Right lung (tissue), 5 donors: ENCODE measurements around the gene PLEKHJ1. TPM values are rescaled to one million over a fixed set of nuclear protein-coding genes. Genes with fewer than 3 reads are reported as not detected.

ENCODE experiments used
- DNase-seq, 2 donors: peaks; one replicate each; pipeline ENCODE4 v3.0.0-alpha.2; 2013
- polyA plus RNA-seq, 5 donors: library from polyadenylated mRNA; unstranded; fragments of 120-200 nt; gene quantifications; one replicate each; pipeline versions ENCODE4 v1.2.1 to v1.2.3, GENCODE V29; 2013; ENCODE audit warnings: inconsistent platforms in 1 of 5, low replicate concordance in 1 of 5; ENCODE audit not compliant: insufficient read length in 5 of 5, insufficient read depth in 1 of 5

The PLEKHJ1 gene
- polyA plus RNA-seq, 5 donors: 39.5 to 76.7 (median 50.7) TPM

- no peak for DNase-seq
Measured at GRCh38 chr19:2251106-2252054, 15.3 kb upstream of the PLEKHJ1 start.

DNA sequence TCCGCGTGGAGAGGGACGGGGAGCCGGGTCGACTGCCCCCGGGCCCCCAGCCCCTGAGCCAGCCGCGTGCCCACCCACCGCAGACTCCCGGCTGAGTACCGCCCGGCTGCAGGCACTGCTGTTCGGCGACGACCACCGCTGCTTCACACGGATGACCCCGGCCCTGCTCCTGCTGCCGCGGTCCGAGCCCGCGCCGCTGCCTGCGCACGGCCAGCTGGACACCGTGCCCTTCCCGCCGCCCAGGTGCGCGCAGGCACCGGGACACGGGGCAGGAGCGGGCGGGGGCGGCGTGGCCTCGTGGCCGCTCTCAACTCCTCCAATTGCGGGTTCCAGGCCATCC lies 14.6 kb upstream of the PLEKHJ1 start:
- no peak for DNase-seq

DNA sequence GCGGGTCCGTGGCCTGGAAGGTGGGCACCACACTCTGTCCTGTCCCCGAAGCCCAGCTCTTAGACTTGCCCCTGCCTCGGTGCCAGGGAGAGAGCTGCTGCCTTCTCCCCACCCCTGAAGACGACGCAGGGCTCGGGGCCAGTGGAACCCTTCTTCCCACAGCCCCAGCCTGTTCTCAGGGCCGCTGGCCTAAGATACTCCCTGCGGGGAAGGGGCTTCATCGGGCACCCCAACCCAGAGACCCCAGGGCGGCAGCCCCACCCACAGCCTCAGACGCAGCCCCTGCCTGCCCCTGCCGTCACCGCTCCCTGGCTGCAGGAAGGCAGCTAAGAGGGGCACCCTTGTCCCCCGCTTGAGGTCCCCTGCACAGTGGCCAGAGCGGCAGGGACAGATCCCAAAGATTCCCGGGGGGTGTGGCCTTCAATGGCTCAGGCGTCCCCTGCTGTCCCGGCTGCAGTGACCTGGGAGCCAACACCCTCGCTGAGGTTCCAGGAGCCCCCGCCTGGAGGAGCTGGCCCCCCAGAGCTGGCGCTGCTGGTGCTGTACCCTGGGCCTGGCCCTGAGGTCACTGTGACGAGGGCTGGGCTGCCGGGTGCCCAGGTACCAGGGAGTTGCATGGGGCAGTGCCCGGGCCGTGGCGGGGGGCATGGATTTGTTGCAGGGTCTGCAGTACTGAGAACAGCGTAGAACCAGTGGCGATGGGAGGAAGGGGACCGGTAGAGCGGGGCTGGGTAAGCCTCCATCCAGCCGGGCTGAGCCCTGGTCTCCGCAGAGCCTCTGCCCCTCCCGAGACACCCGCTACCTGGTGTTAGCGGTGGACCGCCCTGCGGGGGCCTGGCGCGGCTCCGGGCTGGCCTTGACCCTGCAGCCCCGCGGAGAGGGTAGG lies 14.0 kb upstream of the PLEKHJ1 start:
- no peak for DNase-seq

DNA sequence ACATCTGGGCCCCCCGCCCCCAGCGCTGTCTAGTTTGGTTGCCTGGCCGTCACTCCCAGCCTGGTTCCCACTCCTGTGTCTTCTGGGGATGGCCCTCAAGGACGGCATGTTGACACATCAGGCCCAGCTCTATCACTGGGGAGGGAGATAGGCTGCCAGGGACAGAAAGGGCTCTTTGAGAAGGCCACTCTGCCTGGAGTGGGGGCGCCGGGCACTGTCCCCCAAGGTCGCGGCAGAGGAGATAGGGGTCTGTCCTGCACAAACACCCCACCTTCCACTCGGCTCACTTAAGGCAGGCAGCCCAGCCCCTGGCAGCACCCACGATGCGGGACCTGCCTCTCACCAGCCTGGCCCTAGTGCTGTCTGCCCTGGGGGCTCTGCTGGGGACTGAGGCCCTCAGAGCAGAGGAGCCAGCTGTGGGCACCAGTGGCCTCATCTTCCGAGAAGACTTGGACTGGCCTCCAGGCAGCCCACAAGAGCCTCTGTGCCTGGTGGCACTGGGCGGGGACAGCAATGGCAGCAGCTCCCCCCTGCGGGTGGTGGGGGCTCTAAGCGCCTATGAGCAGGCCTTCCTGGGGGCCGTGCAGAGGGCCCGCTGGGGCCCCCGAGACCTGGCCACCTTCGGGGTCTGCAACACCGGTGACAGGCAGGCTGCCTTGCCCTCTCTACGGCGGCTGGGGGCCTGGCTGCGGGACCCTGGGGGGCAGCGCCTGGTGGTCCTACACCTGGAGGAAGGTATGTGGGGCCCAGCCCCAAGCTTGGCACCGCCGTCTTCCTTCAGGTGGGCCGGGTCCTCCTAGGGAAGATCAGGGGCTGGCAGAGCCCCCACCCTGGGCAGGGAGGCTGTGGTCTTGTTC lies 13.1 kb upstream of the PLEKHJ1 start, which contains the start of gene AMH:
TSS of gene AMH (plus strand) at position 314 of the 857 bp plus-strand sequence. CDS start at position 324, 10 bp downstream.
- no peak for DNase-seq

GRCh38 chr19:2248136-2249009 lies 12.2 kb upstream of the PLEKHJ1 start:
- DNase-seq: no peak

GRCh38 chr19:2247433-2248101 lies 11.4 kb upstream of the PLEKHJ1 start:
- DNase-seq: no peak

- DNase-seq: peak in 1 of 2 donors; percentile 54
Measured at GRCh38 chr19:2246801-2247361, 10.8 kb upstream of the PLEKHJ1 start.

DNA sequence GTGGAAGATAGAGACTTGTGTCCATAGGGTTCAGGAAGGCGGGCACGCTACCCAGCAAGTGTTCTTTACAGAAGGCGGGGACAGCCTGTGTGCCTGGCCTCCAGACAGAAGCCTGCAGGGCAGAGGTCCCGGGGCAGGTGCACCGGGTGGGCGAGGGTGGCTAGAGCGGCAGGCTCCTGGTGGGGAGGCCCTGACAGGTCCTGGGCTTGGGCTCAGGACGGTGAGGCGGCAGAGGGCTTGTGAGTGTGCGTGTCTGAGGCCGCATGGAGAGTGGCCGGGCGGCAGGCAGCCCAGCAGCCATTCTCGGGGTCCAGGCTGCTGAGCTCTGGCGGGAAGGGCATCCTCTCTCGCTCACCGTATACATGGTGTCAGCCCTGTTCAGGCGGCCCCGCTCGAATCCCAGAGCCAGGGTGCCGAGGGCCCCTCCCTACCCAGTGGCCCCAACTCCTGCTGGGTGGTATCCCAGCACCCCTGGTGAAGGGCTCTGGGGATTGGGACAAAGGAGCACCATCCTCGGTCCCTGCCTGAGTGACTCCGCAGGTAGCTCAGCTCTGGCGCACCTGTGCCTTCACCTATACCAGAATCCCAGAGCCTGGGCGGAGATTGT lies 10.0 kb upstream of the PLEKHJ1 start:
- no peak for DNase-seq

- DNase-seq: no peak
Measured at GRCh38 chr19:2245273-2245672, 9.1 kb upstream of the PLEKHJ1 start.

- no peak for DNase-seq
Measured at GRCh38 chr19:2244486-2244885, 8.4 kb upstream of the PLEKHJ1 start.

GRCh38 chr19:2244125-2244411 lies 7.9 kb upstream of the PLEKHJ1 start:
- DNase-seq: no peak

DNA sequence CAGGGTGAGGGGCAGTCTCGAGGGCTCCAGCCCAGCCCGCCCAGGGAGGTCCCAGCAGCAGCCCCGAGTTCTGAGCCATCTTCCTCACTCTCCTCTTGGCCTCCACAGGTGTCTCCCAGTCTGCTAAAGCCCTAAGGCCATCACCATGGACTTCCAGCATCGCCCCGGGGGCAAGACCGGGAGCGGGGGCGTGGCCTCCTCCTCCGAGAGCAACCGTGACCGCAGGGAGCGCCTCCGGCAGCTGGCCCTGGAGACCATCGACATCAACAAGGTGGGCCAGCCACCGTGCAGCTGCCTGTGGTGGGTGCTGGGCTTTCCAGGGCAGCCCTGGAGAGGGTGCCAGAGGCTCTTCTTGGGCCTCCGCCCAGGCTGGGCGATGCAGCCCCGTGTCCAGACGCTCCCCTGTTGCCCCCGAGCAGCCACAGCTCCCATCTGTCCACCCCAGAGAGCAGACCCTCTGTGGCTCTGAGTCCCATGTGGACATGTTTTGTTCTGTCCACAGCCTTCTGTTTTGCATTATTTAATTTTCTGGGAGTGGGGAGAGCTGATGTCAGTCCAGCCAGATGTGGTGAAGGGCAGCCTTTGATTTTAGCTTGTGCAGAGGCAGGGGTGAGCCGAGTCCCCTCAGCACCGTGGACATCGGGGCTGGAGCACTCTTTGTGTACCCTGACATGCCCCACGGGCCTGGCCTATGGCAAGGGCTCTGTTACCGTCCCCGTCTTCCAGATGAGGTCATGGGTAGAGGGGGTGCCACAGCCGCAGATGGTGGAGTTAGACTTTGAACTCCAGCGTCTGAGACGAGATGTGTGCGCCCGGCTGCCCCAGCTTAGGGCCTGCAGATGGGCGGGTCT lies 7.4 kb upstream of the PLEKHJ1 start:
- no peak for DNase-seq

GRCh38 chr19:2242816-2243215 lies 6.7 kb upstream of the PLEKHJ1 start:
- no peak for DNase-seq

DNA sequence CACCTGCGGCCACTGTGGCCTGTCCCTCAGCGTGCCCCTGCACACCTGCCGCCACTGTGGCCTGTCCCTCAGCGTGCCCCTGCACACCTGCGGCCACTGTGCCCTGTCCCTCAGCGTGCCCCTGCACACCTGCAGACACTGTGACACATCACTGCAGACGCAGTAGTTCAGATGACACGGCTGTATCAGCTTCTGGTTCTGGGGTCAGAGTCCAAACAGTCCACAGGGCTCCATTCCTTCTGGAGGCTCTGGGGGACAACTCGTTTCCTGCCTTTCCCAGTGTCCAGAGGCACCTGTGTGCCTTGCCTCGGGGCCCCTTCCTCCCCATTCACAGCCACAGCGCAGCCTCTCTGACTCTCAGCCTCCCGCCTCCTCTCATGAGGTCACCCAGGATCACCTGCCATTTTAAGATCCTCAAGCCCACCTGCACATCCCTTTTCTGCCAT lies 6.0 kb upstream of the PLEKHJ1 start:
- no peak for DNase-seq

- no peak for DNase-seq
Measured at GRCh38 chr19:2240881-2241760, 5.0 kb upstream of the PLEKHJ1 start.

GRCh38 chr19:2239771-2240770 lies 3.9 kb upstream of the PLEKHJ1 start:
- no peak for DNase-seq
